Mesenchymal stem cell (in vitro differentiated cells and primary cell): Measurements from ENCODE around the gene OGFOD3.
"Not testable (repeated sequence)": the region's sequence is repeated elsewhere in the genome, so short reads cannot be mapped to it uniquely, and the experiment has no call there.

Experiments used
- DNase-seq: peaks from one replicate; pipeline ENCODE4 v3.0.0-alpha.2; 2013
- H2AFZ ChIP-seq: one replicate; pipeline ENCODE4 v1.6.1; 2013; ENCODE audit warnings: low read depth, mild to moderate bottlenecking, control low read depth, inconsistent platforms, low read length, moderate library complexity
- H2AK5ac ChIP-seq: 2 replicates; pipeline ENCODE4 v1.6.1; 2013; ENCODE audit warnings: low read length, moderate library complexity, mild to moderate bottlenecking, inconsistent platforms; ENCODE audit not compliant: severe bottlenecking
- H2BK120ac ChIP-seq: one replicate; pipeline ENCODE4 v1.6.1; 2013; ENCODE audit warnings: low read depth, mild to moderate bottlenecking, inconsistent platforms, low read length, moderate library complexity
- H2BK12ac ChIP-seq, 2 experiments: one replicate each; pipeline ENCODE4 v1.6.1; 2013; ENCODE audit warnings: inconsistent platforms in 2 of 2, low read length in 2 of 2, mild to moderate bottlenecking in 2 of 2, moderate library complexity in 2 of 2, control low read depth in 1 of 2
- H2BK15ac ChIP-seq: one replicate; pipeline ENCODE4 v1.6.1; 2013; ENCODE audit warnings: mild to moderate bottlenecking, low read depth, inconsistent platforms; ENCODE audit not compliant: poor library complexity, severe bottlenecking
- H2BK5ac ChIP-seq: 2 replicates; pipeline ENCODE4 v1.6.1; 2013; ENCODE audit warnings: low read depth, mild to moderate bottlenecking, low read length, control low read depth, inconsistent platforms; ENCODE audit not compliant: poor library complexity, severe bottlenecking
- H3K14ac ChIP-seq, 2 experiments: one replicate each; pipeline ENCODE4 v1.6.1; 2013; ENCODE audit warnings: inconsistent platforms in 2 of 2, low read length in 2 of 2, control low read depth in 1 of 2, mild to moderate bottlenecking in 1 of 2, moderate library complexity in 1 of 2
- H3K18ac ChIP-seq, 2 experiments: one replicate each; pipeline ENCODE4 v1.6.1; 2013; ENCODE audit warnings: inconsistent platforms in 2 of 2, low read length in 2 of 2, control low read depth in 1 of 2, low read depth in 1 of 2, mild to moderate bottlenecking in 1 of 2
- H3K23ac ChIP-seq, 2 experiments: one replicate each; pipeline ENCODE4 v1.6.1; 2013; ENCODE audit warnings: inconsistent platforms in 2 of 2, low read length in 2 of 2, mild to moderate bottlenecking in 2 of 2, moderate library complexity in 2 of 2, control low read depth in 1 of 2
- H3K27ac ChIP-seq: 2 replicates; pipeline ENCODE4 v1.5.1; 2013; ENCODE audit warnings: mild to moderate bottlenecking, moderate library complexity, low read length, control low read depth, inconsistent platforms; ENCODE audit not compliant: poor library complexity, severe bottlenecking
- H3K27me3 ChIP-seq, 2 experiments: 2 replicates each; pipeline versions ENCODE4 v1.6.1 to v1.7.0; 2013; ENCODE audit warnings: low read length in 2 of 2, mild to moderate bottlenecking in 2 of 2, moderate library complexity in 2 of 2, control low read depth in 1 of 2, inconsistent platforms in 1 of 2; ENCODE audit not compliant: control insufficient read depth in 1 of 2, insufficient read depth in 1 of 2
- H3K36me3 ChIP-seq, 2 experiments: 2 replicates each; pipeline versions ENCODE4 v1.6.1 to v1.7.0; 2013; ENCODE audit warnings: low read length in 2 of 2, control low read depth in 1 of 2, inconsistent platforms in 1 of 2, low read depth in 1 of 2, mild to moderate bottlenecking in 1 of 2; ENCODE audit not compliant: insufficient read depth in 2 of 2, control insufficient read depth in 1 of 2
- H3K4ac ChIP-seq, 2 experiments: one replicate each; pipeline ENCODE4 v1.6.1; 2013; ENCODE audit warnings: inconsistent platforms in 2 of 2, low read length in 2 of 2, mild to moderate bottlenecking in 2 of 2, moderate library complexity in 2 of 2, control low read depth in 1 of 2, low read depth in 1 of 2
- H3K4me1 ChIP-seq: 2 replicates; pipeline ENCODE4 v1.6.1; 2013; ENCODE audit warnings: low read depth, low read length, control low read depth; ENCODE audit not compliant: control insufficient read depth, insufficient read depth
- H3K4me2 ChIP-seq: 2 replicates; pipeline ENCODE4 v1.6.1; 2013; ENCODE audit warnings: low read length, mild to moderate bottlenecking, inconsistent platforms; ENCODE audit not compliant: poor library complexity, severe bottlenecking
- H3K4me3 ChIP-seq, 2 experiments: 2 replicates each; pipeline versions ENCODE4 v1.5.1 to v1.7.0; 2013; ENCODE audit warnings: low read length in 2 of 2, mild to moderate bottlenecking in 2 of 2, control low read depth in 1 of 2, low read depth in 1 of 2; ENCODE audit not compliant: insufficient read depth in 1 of 2
- H3K79me1 ChIP-seq: replicated peaks from 2 replicates; pipeline ENCODE4 v1.6.1; 2013; ENCODE audit warnings: mild to moderate bottlenecking, control low read depth, low read length, inconsistent platforms; ENCODE audit not compliant: poor library complexity, severe bottlenecking
- H3K9ac ChIP-seq: 2 replicates; pipeline ENCODE4 v1.7.0; 2013; ENCODE audit warnings: mild to moderate bottlenecking, low read length, moderate library complexity
- H3K9me3 ChIP-seq: 2 replicates; pipeline ENCODE4 v1.7.0; 2013; ENCODE audit warnings: mild to moderate bottlenecking, low read length; ENCODE audit not compliant: control insufficient read depth
- H4K8ac ChIP-seq: one replicate; pipeline ENCODE4 v1.6.1; 2013; ENCODE audit warnings: inconsistent platforms, mild to moderate bottlenecking, low read length, moderate library complexity
- H4K91ac ChIP-seq: one replicate; pipeline ENCODE4 v1.6.1; 2013; ENCODE audit warnings: mild to moderate bottlenecking, low read length, inconsistent platforms
- WGBS: methylation state at CpG from one replicate; pipeline ENCODE4 v1.1.7; 2013; ENCODE audit warnings: mixed read lengths; 5-methylcytosine and 5-hydroxymethylcytosine counted together

Gene OGFOD3

GRCh38 chr17:82382933-82383255, 35.5 kb downstream of the OGFOD3 start:
- Histone ChIP-seq H2BK120ac (no peak overlapping the region), H3K9ac (no peak overlapping the region), H3K79me1 (no peaks in the 10 kb centered on the region), H3K36me3 (peaks cover 0 to 3% of the 10 kb centered on the region in 2 experiments), H2BK5ac (no peak overlapping the region), H4K8ac (no peak overlapping the region), H3K4me1 (peaks cover 21% of the 10 kb centered on the region), H2AK5ac (no peak overlapping the region), H3K23ac (no peak overlapping the region), H2BK12ac (no peak overlapping the region), H3K4me3 (peak overlapping the region in 1 of 2 experiments; percentile 20), H3K4me2 (no peak overlapping the region), H3K9me3 (no peaks in the 10 kb centered on the region), H3K14ac (no peak overlapping the region), H3K27ac (no peak overlapping the region), H3K27me3 (peaks cover 32 to 50% of the 10 kb centered on the region in 2 experiments), H2BK15ac (no peak overlapping the region), H2AFZ (no peak overlapping the region), H3K18ac (no peak overlapping the region), H4K91ac (no peak overlapping the region), H3K4ac (no peak overlapping the region)
- WGBS: 91% methylated on average over 9 of the region's 11 CpGs
- DNase-seq: no peak

GRCh38 chr17:82382220-82382932, 36.0 kb downstream of the OGFOD3 start:
- not testable (repeated sequence) for H3K14ac ChIP-seq, H2BK120ac ChIP-seq, H2BK15ac ChIP-seq, H3K23ac ChIP-seq, H3K36me3 ChIP-seq, H3K9me3 ChIP-seq, H3K18ac ChIP-seq, H4K91ac ChIP-seq, H2BK5ac ChIP-seq, H3K9ac ChIP-seq, H4K8ac ChIP-seq, H3K4me2 ChIP-seq, H2BK12ac ChIP-seq, H3K27ac ChIP-seq, H2AFZ ChIP-seq, H2AK5ac ChIP-seq, DNase-seq, H3K4ac ChIP-seq, H3K79me1 ChIP-seq
- Histone ChIP-seq H3K27me3 (peaks cover 27 to 50% of the 10 kb centered on the region in 2 experiments), H3K4me1 (peaks cover 21% of the 10 kb centered on the region), H3K4me3 (peak overlapping the region in 1 of 2 experiments; percentile 20)
- WGBS: 82% methylated on average over 21 of the region's 21 CpGs

GRCh38 chr17:82381703-82382009, 36.7 kb downstream of the OGFOD3 start:
- H3K27ac ChIP-seq, H2BK120ac ChIP-seq, H4K8ac ChIP-seq, H3K18ac ChIP-seq, DNase-seq, H2AFZ ChIP-seq, H3K23ac ChIP-seq, H3K4me2 ChIP-seq, H3K9ac ChIP-seq, H2BK5ac ChIP-seq, H3K9me3 ChIP-seq, H4K91ac ChIP-seq, H3K79me1 ChIP-seq, H3K4ac ChIP-seq, H2BK15ac ChIP-seq, H3K36me3 ChIP-seq, H2AK5ac ChIP-seq, H2BK12ac ChIP-seq: not testable (repeated sequence)
- peaks cover 20 to 45% of the 10 kb centered on the region in 2 experiments for H3K27me3 ChIP-seq
- WGBS: 97% methylated on average over 8 of the region's 10 CpGs
- peak overlapping the region in 1 of 2 experiments; percentile 62 for H3K14ac ChIP-seq
- H3K4me1 ChIP-seq: peaks cover 19% of the 10 kb centered on the region
- H3K4me3 ChIP-seq: peak overlapping the region in 1 of 2 experiments; percentile 70

- H3K9me3 ChIP-seq: no peaks in the 10 kb centered on the region
- H3K9ac ChIP-seq: peak overlapping the region; percentile 44
- H3K4me2 ChIP-seq: no peak overlapping the region
- no peak overlapping the region for H3K14ac ChIP-seq
- peaks cover 25 to 44% of the 10 kb centered on the region in 2 experiments for H3K27me3 ChIP-seq
- no peak overlapping the region for H2BK5ac ChIP-seq
- no peak overlapping the region for H2AK5ac ChIP-seq
- peaks cover 0 to 3% of the 10 kb centered on the region in 2 experiments for H3K36me3 ChIP-seq
- no peak overlapping the region for H3K4ac ChIP-seq
- H2BK15ac ChIP-seq: no peak overlapping the region
- no peak overlapping the region for H4K91ac ChIP-seq
- 78% methylated on average over 22 of the region's 23 CpGs for WGBS
- H3K18ac ChIP-seq: no peak overlapping the region
- peak; percentile 4 for DNase-seq
- H3K4me1 ChIP-seq: peaks cover 18% of the 10 kb centered on the region
- H2BK12ac ChIP-seq: no peak overlapping the region
- no peak overlapping the region for H3K23ac ChIP-seq
- H3K27ac ChIP-seq: no peak overlapping the region
- no peak overlapping the region for H2BK120ac ChIP-seq
- H2AFZ ChIP-seq: no peak overlapping the region
- H4K8ac ChIP-seq: no peak overlapping the region
- no peaks in the 10 kb centered on the region for H3K79me1 ChIP-seq
- H3K4me3 ChIP-seq: peak overlapping the region in 1 of 2 experiments; percentile 70
Observed at GRCh38 chr17:82380860-82381702, 37.3 kb downstream of the OGFOD3 start.
